Choroid plexus epithelial cell (primary cell): ENCODE results near the gene NABP1.
A peak's percentile ranks its signal among the peaks of the same experiment; 100 is the strongest.

Experiments
- DNase-seq: peaks from one replicate; pipeline ENCODE4 v3.0.0-alpha.2; 2010; ENCODE audit warnings: low read depth
- H3K4me3 ChIP-seq: 2 replicates; pipeline ENCODE4 v1.5.1; 2011; ENCODE audit warnings: low read depth, mild to moderate bottlenecking, control low read depth, low read length, moderate library complexity
- CTCF ChIP-seq: conservative IDR thresholded peaks from 2 replicates; pipeline ENCODE4 v1.5.1; 2011; ENCODE audit warnings: low read depth, mild to moderate bottlenecking, control low read depth, inconsistent platforms, low read length, moderate library complexity

Gene NABP1

GRCh38 chr2:191659198-191659597 is 18.7 kb upstream of the NABP1 start:
- H3K4me3 ChIP-seq, result no peak overlapping the region
- DNase-seq, result no peak
- no peak for TF ChIP-seq CTCF

GRCh38 chr2:191660575-191660974 is 17.4 kb upstream of the NABP1 start:
- H3K4me3 ChIP-seq, result no peak overlapping the region
- peak; percentile 49 for DNase-seq
- TF ChIP-seq CTCF, result no peak

DNA sequence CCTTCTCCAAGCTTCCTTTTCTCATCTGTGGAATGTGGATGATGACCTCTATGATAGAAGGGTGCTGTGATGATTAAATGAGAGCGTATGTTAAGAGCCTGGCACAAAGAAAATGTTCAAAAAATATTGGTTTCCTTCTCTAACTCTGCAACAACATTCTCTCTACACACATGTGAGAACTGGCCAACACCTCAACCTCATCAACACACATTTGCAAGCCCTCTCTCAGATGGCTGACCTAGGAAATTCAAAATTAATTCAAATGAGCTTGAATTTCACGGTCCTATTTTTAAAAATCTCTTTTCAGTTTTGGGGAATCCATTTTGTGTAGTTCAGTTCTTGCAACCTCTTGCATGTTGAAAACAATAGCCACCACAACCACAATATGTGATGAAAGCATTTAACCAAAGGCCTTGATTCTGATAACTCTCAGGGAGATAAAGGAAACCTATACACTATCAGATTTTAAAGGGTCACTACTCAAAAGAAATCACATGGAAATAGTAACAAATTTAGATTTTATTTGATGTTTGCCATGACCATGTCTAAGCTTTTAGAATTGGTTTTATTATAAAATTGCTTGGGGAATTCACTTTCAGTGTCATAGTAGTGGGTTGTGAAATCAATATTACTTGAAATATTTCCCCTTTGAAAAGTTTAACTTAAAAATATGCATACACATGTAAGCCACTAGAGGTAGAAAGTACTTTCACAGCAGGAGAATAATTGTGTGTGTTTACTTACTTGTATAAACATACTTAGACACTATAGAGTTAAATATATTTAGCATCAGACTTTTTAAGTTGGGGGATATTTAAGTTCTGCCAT is 16.6 kb upstream of the NABP1 start:
- no peak overlapping the region for H3K4me3 ChIP-seq
- no peak for DNase-seq
- no peak for TF ChIP-seq CTCF

DNA sequence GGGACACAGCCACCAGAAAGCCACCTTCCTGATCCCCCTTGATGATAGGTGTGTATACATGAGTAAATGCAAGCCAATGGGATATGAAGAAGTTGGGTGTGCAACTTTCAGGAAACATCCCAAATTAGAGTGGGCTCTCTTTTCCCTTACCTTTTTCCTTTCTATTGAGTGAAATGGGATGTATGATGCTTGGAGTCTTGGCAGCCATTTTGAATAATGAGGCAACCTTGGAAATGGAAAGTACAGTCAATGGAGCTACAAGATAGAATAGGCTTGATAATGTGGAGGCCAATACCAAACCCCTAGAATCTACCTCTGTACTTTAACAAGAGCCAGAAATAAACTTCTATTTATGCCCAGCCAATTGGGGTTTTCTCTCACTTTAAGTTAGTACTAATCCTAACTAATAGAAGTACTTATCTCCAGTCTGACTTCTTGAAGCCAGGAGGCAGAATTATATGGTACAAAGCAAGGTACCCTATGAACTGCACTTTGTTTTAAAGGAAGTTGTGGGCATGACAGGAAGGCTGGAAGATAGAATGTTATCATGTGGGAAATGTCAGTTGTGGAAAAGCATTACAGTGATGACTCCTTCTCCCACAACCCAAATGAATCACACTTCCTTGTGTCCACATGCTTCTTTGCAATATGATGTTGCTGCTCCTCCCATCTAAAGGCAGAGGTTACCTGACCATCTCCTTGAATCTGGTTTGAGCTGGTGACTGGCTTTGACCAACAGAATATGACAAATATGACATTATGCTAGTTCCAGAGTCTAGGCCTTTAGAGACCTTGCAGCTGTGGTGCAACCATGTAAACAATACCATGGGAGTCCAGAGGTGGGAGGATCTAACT is 12.9 kb upstream of the NABP1 start:
- H3K4me3 ChIP-seq, result no peak overlapping the region
- peak; percentile 70 for DNase-seq

GRCh38 chr2:191666226-191666625 is 11.7 kb upstream of the NABP1 start:
- no peak overlapping the region for H3K4me3 ChIP-seq
- TF ChIP-seq CTCF, result no peak
- DNase-seq, result no peak

More for the DNA sequence above, 12.9 kb upstream of the NABP1 start:
- TF ChIP-seq CTCF, result no peak

DNA sequence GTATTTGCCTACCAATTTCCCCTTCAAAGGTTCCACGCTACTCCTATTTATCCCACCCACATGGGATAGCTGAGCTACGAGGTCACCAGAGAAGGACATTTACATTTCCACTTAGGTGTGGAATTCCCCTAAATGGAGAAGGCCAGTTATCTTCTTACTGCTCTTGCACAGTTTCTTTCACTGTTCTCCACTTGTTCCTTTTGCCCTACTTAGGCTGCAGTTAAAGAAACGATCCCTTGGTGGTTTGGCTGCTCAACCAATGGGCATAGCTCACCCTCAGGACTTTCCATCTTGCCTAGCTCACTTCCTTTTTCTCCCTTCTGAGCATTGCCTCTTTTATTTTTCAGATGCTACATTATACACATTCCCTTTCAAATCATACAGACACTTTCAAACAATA is 11.2 kb upstream of the NABP1 start:
- TF ChIP-seq CTCF, result no peak
- DNase-seq, result peak; percentile 64
- H3K4me3 ChIP-seq, result no peak overlapping the region
